GM21528 (cell line): ENCODE measurements around the gene SYNPO2L.

Experiments
- ATAC-seq: cut with Tn5 transposase; IDR thresholded peaks from one replicate; pipeline ENCODE4 v1.9.1; 2021; ENCODE audit warnings: mild to moderate bottlenecking, moderate library complexity; ENCODE audit not compliant: unreplicated experiment, low FRiP score

Gene SYNPO2L

DNA sequence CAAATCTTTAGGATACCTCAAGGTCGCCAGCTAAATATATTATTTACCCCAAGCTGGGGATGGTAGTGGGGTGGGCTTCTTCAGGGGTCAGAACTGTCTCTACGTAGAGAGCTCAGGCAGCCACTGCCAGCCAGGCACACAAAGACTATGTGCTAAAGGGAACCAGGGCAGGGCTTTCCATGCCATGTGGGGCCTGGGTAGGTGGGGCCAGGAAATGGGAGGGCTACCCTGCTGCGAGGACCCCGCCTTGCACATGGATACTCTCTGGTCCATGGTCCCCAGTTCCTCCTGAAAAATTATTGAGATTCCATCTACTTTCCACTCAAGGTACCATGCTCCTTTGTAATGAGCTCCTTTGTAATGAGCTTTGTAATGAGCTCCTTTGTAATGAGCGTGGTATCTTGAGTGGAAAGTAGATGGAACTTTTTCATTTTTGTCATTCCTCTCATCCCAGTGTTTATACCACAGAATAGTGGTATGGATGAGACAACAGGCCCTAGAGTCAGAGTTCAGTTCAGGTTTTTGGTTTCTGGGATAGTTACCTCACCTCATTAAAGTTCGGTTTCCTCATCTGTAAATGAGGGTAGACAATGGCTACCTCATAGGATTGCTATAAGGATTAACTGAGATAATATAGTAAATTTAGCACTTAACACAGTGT is 5.8 kb downstream of the SYNPO2L start:
- ATAC-seq, result no peak

GRCh38 chr10:73648975-73649829 is 6.6 kb downstream of the SYNPO2L start:
- no peak for ATAC-seq

DNA sequence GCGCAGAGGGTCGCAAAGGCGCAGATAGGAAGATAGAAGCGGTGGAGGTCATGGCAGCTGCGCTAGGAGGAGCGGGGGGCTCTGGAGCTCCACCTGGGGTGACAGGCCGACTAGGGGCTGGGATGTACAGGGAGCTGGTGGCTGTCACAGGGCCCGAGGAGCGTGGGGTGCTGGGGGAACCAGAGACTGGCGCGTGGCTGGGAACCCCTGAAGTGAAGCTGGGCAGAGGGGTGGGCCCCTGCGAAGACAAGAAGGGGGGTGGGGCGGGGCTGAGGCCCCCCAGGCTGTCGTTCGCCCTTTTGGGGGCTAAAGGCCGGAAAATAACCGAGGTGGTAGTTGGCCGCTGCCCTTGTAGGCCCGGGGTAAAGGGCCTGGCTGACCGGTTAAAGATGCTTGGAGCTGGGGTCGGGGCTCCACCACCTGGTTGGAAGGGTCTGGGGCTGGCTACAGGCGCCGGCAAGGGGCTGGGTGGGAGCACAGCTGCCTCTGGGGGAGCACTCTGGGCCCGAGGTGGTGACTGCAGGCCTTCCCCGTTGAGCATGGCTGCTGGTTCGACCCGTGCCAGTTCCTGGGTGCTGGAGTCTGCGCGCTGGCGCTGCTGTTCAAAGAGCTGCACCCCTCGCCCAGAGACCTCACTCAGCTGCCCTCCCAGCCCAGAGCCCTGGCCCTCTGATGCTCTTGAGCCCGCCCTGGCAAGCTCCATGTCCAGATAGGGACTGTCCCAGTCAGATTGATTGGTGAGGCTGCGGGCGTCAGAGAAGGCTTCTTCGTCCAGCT is 7.8 kb downstream of the SYNPO2L start:
- no peak for ATAC-seq

DNA sequence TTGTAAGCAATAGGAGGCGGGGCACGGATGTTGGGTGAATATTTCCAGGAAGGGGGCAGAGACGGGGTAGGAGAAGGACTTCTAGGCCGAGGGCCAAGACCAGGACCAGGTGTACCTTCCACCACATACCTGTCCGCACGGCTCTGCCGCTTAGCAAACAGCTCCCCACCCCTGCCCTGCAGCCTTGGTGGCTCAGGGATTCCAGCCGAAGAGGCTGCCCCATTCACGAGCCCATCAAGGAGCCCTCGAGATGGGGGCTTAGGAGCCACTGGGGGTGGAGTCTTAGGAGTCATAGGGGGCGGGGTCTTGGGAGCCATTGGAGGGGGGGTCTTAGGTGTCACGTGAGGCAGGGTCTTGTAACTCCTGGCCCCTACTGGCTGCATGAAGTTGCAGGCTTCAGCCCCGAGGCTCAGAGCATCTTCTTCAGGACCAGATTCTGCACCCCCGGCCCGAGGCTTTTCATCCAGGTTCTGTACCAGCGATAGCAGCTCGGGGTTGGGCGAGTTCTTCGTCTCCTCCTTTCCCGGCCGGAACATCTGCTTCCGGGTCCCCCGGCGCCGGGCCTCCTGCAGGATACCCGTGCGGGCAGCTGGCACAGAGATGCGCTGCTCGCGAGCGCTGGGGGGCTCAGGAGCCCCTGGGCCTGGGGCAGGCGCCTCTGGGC is 8.5 kb downstream of the SYNPO2L start:
- ATAC-seq, result no peak

GRCh38 chr10:73646598-73647041 is 9.2 kb downstream of the SYNPO2L start:
- ATAC-seq, result no peak

DNA sequence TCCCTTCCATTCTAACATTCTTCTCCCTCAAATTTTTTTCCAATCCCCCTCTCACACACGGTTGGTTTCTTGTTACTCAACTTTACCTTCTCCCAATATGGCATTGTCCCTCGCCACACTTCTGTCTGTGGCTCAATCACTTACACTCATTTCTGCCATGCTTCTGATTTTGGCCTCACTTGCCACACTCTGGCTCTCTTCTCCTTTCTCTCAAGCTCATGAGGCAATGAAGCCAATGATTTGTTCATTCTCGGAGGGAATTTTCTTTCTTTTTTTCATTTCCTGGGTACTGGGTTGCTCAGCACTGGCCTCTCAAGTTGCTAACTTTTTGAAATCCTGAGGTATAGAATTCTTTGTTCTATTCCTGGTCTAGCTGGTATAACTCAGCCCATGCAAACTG is 10.6 kb downstream of the SYNPO2L start:
- ATAC-seq, result no peak

DNA sequence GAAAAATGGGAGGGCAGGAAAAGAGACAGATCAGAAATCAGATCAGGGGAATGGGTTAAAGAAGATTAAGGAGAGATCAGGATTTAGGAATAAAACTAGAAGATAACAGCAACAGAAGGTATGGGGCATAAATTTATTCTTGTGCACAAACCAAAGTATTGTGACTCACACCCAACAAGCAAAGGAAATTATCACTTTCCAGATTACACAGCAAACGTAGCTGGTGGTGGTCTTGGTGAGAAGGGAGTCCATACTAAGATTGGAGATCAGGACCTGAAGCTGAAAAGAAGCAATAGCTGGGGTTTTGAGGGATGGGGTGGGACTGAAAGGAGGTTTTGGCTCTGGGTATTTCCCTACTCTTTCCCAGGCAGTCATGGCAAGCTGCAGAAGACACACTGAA is 11.1 kb downstream of the SYNPO2L start:
- no peak for ATAC-seq

DNA sequence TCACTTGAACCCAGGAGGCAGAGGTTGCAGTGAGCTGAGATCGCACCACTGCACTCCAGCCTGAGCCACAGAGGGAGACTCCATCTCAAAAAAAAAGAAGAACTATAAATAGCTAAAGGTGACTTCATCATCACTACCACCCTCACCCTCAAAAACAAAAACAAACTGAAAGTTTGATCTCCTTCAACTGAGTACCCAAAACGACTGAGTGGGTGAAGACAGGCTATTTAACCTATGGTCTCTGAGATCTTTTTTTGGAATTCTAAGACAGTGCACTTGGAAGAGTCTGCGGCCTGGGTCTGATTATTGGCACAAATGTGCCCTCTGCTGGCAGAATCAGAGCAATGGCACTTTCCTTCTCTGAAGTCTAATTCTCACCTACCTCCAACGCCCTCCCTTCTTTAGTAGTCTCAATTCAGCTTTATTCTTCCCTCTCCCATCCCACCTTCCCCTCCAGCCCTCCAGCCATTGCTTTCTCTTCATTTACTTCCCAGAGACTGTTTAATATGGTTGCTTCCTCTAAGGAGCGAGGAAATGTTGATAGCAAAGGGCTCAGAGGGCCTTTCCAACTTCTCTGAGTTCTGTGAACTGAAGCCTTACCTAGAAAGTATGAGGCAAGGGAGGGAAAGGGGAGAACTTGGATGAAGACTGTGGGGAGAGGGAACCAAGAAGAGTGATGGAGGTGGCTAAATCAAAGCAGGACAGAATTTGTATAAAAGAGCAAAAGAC is 11.7 kb downstream of the SYNPO2L start:
- no peak for ATAC-seq

DNA sequence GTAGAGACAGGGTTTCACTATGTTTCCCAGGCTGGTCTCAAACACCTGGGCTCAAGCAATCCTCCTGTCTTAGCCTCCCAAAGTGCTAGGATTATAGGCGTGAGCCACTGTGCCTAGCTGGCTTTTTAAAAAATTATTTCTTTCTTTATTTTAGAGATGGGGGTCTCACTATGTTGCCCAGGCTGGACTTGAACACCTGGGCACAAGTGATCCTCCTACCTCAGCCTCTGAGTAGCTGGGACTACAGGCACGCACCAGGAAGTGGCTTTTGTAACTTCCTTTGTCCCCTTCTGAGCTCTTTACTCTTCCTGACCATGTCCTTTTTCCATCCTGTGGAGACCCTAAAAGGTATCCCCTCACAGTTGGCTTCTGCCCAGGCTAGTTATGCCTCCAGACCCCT is 12.5 kb downstream of the SYNPO2L start:
- no peak for ATAC-seq

DNA sequence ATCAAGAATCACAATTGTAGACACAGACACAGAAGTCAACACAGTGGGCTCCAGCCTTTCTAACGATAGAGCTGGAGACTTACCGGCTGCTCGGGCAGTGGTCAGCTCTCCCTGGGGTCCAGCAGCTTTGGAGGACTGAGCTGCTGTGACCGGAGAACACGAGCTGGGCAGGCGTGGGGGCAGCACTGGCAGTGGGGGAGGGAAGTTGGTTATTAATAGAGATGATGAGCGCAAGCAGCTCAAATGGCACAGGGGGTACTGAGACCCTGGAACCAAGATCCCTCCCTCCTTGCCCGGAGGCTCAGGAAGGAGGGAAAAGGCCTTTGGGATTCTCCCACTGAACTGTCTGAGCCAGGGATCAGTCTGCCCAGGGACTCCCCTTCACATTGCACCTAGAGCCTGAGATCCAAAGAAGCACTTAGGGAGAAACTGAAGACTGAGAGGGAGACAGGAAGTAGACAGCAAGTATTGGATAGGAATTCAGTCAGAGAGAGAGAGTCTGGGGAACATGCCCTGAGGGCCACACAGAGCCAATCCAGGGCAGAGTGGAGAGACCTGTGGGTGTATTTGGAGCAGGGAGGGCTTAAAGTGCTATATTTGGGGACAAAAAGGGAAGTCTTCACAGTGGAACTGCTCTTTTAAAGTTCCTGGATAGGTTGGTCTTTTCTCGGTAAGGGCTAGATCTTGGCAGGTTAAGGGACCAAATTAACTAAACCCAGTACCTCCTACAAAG is 14.3 kb downstream of the SYNPO2L start, which contains the start of gene MYOZ1:
Gene MYOZ1 (minus strand): TSS at position 147 of the 733 bp plus-strand sequence. CDS start 1,457 bp downstream, outside the sequence.
- ATAC-seq, result no peak

DNA sequence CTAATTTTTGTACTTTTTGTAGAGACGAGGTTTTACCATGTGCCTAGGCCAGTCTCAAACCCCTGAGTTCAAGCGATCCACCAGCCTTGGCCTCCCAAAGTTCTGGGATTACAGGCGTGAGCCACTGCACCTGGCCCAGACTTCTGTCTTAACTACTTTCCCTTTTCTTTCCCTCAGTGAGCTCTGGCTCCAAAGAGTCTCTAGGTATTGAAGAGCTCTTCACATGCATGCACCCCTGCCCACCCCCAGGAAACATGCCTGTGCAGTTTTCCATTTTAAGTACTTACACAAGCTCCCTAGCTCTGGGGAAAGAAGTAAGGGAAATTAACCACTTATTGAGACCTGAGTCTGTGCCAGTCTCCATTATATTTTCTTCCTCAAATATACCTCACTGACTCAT is 16.5 kb downstream of the SYNPO2L start:
- ATAC-seq, result no peak

GRCh38 chr10:73635781-73636180 is 20.0 kb downstream of the SYNPO2L start:
- ATAC-seq, result no peak

- ATAC-seq, result no peak
Observed at GRCh38 chr10:73634421-73634820, 21.4 kb downstream of the SYNPO2L start.

- ATAC-seq, result no peak
Observed at GRCh38 chr10:73629165-73629564, 26.7 kb downstream of the SYNPO2L start.

GRCh38 chr10:73628405-73628804 is 27.4 kb downstream of the SYNPO2L start:
- no peak for ATAC-seq

- ATAC-seq, result no peak
Observed at GRCh38 chr10:73627300-73627699, 28.5 kb downstream of the SYNPO2L start.

GRCh38 chr10:73625884-73626752 is 29.7 kb downstream of the SYNPO2L start:
- ATAC-seq, result peak; percentile 95
